ENCODE measurements around the gene TUBA4A.
"Not testable (repeated sequence)": the region's sequence is repeated elsewhere in the genome, so short reads cannot be mapped to it uniquely, and the experiment has no call there.

TUBA4A gene

GRCh38 chr2:219253753-219254589 is at the start of gene TUBA4A:
Gene TUBA4A, minus strand, starts transcription at chr2:219253918. Its CDS starts 60 bp downstream, at chr2:219253858.
- FAIRE-seq, result no peak

- no peak for FAIRE-seq
Measured at GRCh38 chr2:219302412-219302968, 48.8 kb upstream of the TUBA4A start.

GRCh38 chr2:219300022-219300421 is 46.3 kb upstream of the TUBA4A start:
- no peak for FAIRE-seq

GRCh38 chr2:219299372-219299760 is 45.6 kb upstream of the TUBA4A start:
- no peak for FAIRE-seq

GRCh38 chr2:219298759-219299371 is 45.1 kb upstream of the TUBA4A start:
- no peak for FAIRE-seq

- no peak for FAIRE-seq
Measured at GRCh38 chr2:219297766-219298456, 44.2 kb upstream of the TUBA4A start.

- no peak for FAIRE-seq
Measured at GRCh38 chr2:219296631-219297391, 43.1 kb upstream of the TUBA4A start.

GRCh38 chr2:219296142-219296541 is 42.4 kb upstream of the TUBA4A start:
- FAIRE-seq, result no peak

- FAIRE-seq, result no peak
Measured at GRCh38 chr2:219294356-219295351, 40.9 kb upstream of the TUBA4A start.

GRCh38 chr2:219293736-219294231 is 40.1 kb upstream of the TUBA4A start:
- no peak for FAIRE-seq

GRCh38 chr2:219292616-219293015 is 38.9 kb upstream of the TUBA4A start:
- FAIRE-seq, result no peak

- no peak for FAIRE-seq
Measured at GRCh38 chr2:219291910-219292490, 38.3 kb upstream of the TUBA4A start.

- no peak for FAIRE-seq
Measured at GRCh38 chr2:219291394-219291793, 37.7 kb upstream of the TUBA4A start.

GRCh38 chr2:219290381-219291171 is 36.9 kb upstream of the TUBA4A start:
- FAIRE-seq, result no peak

GRCh38 chr2:219289537-219290361 is 36.0 kb upstream of the TUBA4A start:
- FAIRE-seq, result no peak

GRCh38 chr2:219289195-219289536 is 35.4 kb upstream of the TUBA4A start:
- no peak for FAIRE-seq

- no peak for FAIRE-seq
Measured at GRCh38 chr2:219287580-219288265, 34.0 kb upstream of the TUBA4A start.

GRCh38 chr2:219287116-219287440 is 33.4 kb upstream of the TUBA4A start:
- FAIRE-seq, result not testable (repeated sequence)

Measured in islet of Langerhans (tissue), 1 donor.